Stimulated activated CD8-positive, alpha-beta memory T cell treated with anti-CD3 and anti-CD28 coated beads, Interleukin-4, amount 100 ng/mL, for 4 hours (primary cell): ENCODE data around the gene PDP2.

ENCODE experiments used
- DNase-seq, 2 donors: peaks; one replicate each; pipeline ENCODE4 v3.0.0-alpha.2; 2020; ENCODE audit warnings: low read depth in 2 of 2, low spot score in 1 of 2

The PDP2 gene

GRCh38 chr16:66918803-66919568, 38.7 kb downstream of the PDP2 start, which contains the start of gene CDH16:
TSS of gene CDH16 (minus strand) at chr16:66918885. CDS start at chr16:66918065, 820 bp downstream.
- DNase-seq, result no peak

GRCh38 chr16:66919569-66920298, 39.4 kb downstream of the PDP2 start:
- DNase-seq, result no peak

GRCh38 chr16:66920299-66920590, 39.9 kb downstream of the PDP2 start:
- DNase-seq, result no peak

- no peak for DNase-seq
Observed at GRCh38 chr16:66920924-66921680, 40.8 kb downstream of the PDP2 start.

GRCh38 chr16:66921729-66922450, 41.6 kb downstream of the PDP2 start:
- no peak for DNase-seq

- DNase-seq, result no peak
Observed at GRCh38 chr16:66923247-66923731, 43.0 kb downstream of the PDP2 start.

- DNase-seq, result no peak
Observed at GRCh38 chr16:66923866-66924265, 43.6 kb downstream of the PDP2 start.

- no peak for DNase-seq
Observed at GRCh38 chr16:66924527-66925321, 44.4 kb downstream of the PDP2 start.

GRCh38 chr16:66925322-66925840, 45.1 kb downstream of the PDP2 start, which contains the start of gene RRAD:
TSS of gene RRAD (minus strand) at chr16:66925535. CDS start at chr16:66925179, 356 bp downstream.
- peak in 1 of 2 donors; percentile 25 for DNase-seq

GRCh38 chr16:66926171-66926947, 46.0 kb downstream of the PDP2 start:
- DNase-seq, result no peak

- DNase-seq, result no peak
Observed at GRCh38 chr16:66926961-66927436, 46.7 kb downstream of the PDP2 start.

GRCh38 chr16:66927918-66928649, 47.8 kb downstream of the PDP2 start:
- DNase-seq, result no peak

GRCh38 chr16:66928702-66929388, 48.5 kb downstream of the PDP2 start:
- DNase-seq, result no peak

GRCh38 chr16:66930189-66930588, 49.9 kb downstream of the PDP2 start:
- DNase-seq, result no peak

GRCh38 chr16:66931665-66932064, 51.4 kb downstream of the PDP2 start:
- no peak for DNase-seq

- DNase-seq, result no peak
Observed at GRCh38 chr16:66932076-66932475, 51.8 kb downstream of the PDP2 start.

GRCh38 chr16:66933776-66934137, 53.4 kb downstream of the PDP2 start:
- DNase-seq, result peak; percentile 15 to 25
